ENCODE measurements around the gene RPUSD1.
"Not testable (repeated sequence)": the region's sequence is repeated elsewhere in the genome, so short reads cannot be mapped to it uniquely, and the experiment has no call there.

RPUSD1 gene

DNA sequence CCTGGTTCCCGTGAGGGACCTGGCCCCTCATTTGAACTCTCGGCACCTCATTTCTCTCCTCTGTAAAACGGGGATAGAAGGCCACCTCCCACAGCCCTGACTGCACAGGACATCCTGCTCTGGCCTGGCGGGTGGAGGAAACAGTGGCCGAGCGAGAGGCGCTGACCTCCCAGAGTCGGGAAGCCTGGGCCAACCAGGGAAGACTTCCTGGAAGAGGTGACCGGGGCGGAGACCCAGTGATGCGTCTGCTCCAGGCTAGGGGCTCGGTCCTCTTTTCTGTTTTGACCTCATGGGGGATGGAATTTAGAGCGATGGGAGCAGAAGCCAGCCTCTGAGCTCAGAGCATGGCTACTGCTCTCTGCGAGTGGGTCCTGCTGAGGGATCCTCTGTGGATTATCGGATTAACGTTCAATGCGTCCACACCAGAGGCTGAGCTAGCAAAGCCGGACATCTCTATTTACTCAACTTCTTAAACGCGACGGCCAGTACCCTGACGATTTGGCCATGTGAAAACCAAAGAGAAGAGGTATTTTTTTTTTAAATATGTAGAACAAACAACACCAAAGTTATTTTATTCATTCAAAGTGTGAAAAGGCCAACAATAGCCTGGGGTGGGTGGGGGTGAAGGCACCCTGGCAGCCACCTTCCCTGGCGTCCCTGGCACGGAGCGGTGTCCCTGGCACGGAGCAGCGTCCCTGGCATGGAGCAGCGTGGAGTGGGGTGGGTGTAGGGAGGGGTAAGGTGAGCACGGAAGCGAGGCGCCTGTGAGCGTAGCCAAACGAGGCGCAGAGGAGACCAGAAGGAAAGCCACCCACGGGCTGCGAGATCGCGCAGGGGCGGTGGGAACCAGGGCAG, 36.8 kb downstream of the RPUSD1 start:
- no peak overlapping the region for H3K27ac ChIP-seq (ENCODE audit: low read depth, low read length)
- H3K9ac ChIP-seq (ENCODE audit: low read length) = no peak overlapping the region
- no peaks in the 10 kb centered on the region for H3K4me1 ChIP-seq (ENCODE audit: control insufficient read depth, insufficient read depth, low read length)
- peaks cover 6% of the 10 kb centered on the region for H3K27me3 ChIP-seq (ENCODE audit: control insufficient read depth, insufficient read depth, low read length)
- H3K4me3 ChIP-seq (ENCODE audit: low read length) = no peak overlapping the region
- no peaks in the 10 kb centered on the region for H3K36me3 ChIP-seq (ENCODE audit: control insufficient read depth, insufficient read depth, low read length)

DNA sequence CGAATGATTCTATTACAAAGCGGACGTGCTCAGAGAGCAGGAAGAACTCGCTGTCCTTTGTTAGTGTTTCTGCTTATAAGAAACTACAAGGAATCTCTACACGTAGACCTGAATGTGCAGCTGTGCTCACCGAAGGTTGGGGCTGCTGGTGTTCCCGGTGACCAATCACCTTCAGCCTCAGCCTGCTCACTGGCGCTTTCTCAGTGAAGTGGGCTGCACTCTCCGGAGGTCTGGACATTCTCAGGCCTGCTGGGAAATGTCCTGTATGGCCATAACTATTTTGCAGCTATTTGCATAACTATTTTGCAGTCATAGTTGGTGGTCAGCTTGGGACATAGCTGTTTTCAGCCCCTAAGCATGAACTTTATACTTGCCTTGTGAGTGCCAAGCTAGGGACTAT, 37.7 kb downstream of the RPUSD1 start:
- H3K4me1 ChIP-seq (ENCODE audit: control insufficient read depth, insufficient read depth, low read length) = no peaks in the 10 kb centered on the region

DNA sequence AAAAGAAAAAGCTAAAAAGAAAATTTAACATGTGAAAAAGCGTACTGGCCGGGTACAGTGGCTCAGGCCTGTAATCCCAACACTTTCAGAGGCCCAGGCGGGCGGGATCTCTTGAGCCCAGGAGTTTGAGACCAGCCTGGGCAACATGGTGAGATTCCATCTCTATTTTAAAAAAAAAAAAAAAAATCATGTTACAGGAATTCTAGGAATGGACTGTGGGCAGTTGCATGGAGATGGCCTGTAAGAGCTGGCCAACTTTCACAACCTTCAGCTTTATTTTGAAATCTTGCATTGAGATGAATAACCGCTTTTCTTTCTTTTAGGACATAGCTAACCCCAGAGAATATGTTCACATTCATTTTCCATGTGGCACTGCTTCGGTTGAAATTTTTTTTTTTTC, 39.2 kb downstream of the RPUSD1 start:
- no peaks in the 10 kb centered on the region for H3K4me1 ChIP-seq (ENCODE audit: control insufficient read depth, insufficient read depth, low read length)
- H3K9ac ChIP-seq (ENCODE audit: low read length) = no peak overlapping the region
- H3K27ac ChIP-seq (ENCODE audit: low read depth, low read length) = no peak overlapping the region
- H3K36me3 ChIP-seq (ENCODE audit: control insufficient read depth, insufficient read depth, low read length) = no peaks in the 10 kb centered on the region
- H3K4me3 ChIP-seq (ENCODE audit: low read length) = no peak overlapping the region
- peaks cover 8% of the 10 kb centered on the region for H3K27me3 ChIP-seq (ENCODE audit: control insufficient read depth, insufficient read depth, low read length)

More for the DNA sequence above, 37.7 kb downstream of the RPUSD1 start:
- Histone ChIP-seq H3K27me3 (ENCODE audit: control insufficient read depth, insufficient read depth, low read length) (peaks cover 8% of the 10 kb centered on the region), H3K36me3 (ENCODE audit: control insufficient read depth, insufficient read depth, low read length) (no peaks in the 10 kb centered on the region), H3K9ac (ENCODE audit: low read length) (no peak overlapping the region), H3K27ac (ENCODE audit: low read depth, low read length) (no peak overlapping the region), H3K4me3 (ENCODE audit: low read length) (no peak overlapping the region)

DNA sequence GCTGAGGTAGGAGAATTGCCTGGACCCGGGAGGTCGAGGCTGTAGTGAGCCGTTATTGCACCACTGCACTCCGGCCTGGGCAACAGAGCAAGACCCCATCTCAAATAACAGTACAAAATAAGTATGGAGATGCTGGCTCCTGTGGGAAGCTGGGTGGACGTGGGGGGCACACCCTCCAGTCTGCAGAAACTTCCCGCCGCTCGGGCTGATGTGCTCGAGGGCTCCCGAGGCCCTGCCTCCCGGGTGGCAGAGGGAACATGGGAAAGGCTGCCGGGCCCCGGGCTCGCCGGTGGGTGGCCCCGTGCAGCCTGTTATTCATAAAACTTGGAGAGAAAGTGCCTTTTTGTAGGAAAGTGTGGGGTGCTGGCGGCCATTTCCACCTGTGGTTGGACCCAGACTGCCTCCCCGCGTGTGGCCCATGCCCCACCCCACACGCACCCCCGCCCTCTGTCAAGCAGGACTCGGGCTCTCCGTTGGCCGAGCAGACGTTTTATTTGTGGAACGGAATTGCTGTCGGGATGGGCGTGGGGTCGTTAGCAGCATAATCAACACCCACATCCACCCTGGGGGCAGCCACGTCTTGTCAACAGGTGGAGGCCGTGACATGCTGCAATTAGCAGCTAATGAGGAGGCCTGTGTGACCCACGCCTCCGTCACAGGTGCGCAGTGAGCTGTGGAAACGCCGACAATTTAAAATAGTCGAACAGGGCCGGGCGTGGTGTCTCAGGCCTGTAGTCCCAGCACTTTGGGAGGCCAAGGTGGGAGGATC, 40.0 kb downstream of the RPUSD1 start:
- Histone ChIP-seq H3K36me3 (ENCODE audit: control insufficient read depth, insufficient read depth, low read length) (no peaks in the 10 kb centered on the region), H3K4me3 (ENCODE audit: low read length) (no peak overlapping the region), H3K27ac (ENCODE audit: low read depth, low read length) (no peak overlapping the region), H3K9ac (ENCODE audit: low read length) (no peak overlapping the region), H3K27me3 (ENCODE audit: control insufficient read depth, insufficient read depth, low read length) (peaks cover 8% of the 10 kb centered on the region), H3K4me1 (ENCODE audit: control insufficient read depth, insufficient read depth, low read length) (no peaks in the 10 kb centered on the region)

DNA sequence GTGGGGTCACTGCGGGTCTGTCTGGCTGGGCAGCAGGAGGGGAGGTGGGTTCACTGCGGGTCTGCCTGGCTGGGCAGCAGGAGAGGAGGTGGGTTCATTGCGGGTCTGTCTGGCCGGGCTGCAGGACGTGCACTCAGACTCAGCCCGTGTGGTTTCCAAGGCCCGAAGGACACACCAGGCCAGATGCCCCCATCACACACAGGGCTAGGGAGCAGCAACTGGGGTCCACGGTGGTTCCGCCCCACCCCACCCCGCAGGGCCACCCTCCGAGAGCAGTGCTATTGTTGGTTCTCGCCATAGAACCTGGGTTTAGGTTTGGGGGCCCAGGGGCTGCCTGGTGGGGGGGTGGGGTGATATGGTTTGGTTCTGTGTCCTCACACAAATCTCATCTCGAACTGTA, 41.5 kb downstream of the RPUSD1 start:
- H3K27me3 ChIP-seq (ENCODE audit: control insufficient read depth, insufficient read depth, low read length) = peaks cover 2% of the 10 kb centered on the region
- no peaks in the 10 kb centered on the region for H3K36me3 ChIP-seq (ENCODE audit: control insufficient read depth, insufficient read depth, low read length)
- no peak overlapping the region for H3K9ac ChIP-seq (ENCODE audit: low read length)
- H3K4me3 ChIP-seq (ENCODE audit: low read length) = no peak overlapping the region
- H3K4me1 ChIP-seq (ENCODE audit: control insufficient read depth, insufficient read depth, low read length) = no peaks in the 10 kb centered on the region
- H3K27ac ChIP-seq (ENCODE audit: low read depth, low read length) = no peak overlapping the region

DNA sequence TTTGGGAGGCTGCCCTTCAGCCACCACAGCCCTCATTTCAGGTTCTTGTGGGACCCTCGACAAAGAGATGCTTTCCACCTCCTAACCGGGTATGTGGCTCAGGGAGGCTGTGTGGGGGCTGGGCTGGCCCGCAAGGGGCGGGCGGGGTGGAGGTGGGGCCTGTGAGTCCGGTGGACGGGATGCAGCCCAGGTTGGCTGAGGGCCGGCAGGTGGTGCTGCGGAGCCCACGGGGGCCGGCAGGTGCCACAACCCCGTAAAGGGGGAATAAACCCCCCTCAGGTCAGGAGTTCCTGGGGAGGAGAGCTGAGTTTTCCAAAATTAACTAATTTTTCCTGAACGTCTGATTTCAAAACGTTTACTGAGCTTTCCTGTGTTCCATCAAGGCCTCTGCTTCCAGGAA, 42.4 kb downstream of the RPUSD1 start:
- no peak overlapping the region for H3K4me3 ChIP-seq (ENCODE audit: low read length)
- H3K27me3 ChIP-seq (ENCODE audit: control insufficient read depth, insufficient read depth, low read length) = peaks cover 2% of the 10 kb centered on the region
- H3K9ac ChIP-seq (ENCODE audit: low read length) = no peak overlapping the region
- H3K4me1 ChIP-seq (ENCODE audit: control insufficient read depth, insufficient read depth, low read length) = no peaks in the 10 kb centered on the region
- H3K27ac ChIP-seq (ENCODE audit: low read depth, low read length) = no peak overlapping the region
- no peaks in the 10 kb centered on the region for H3K36me3 ChIP-seq (ENCODE audit: control insufficient read depth, insufficient read depth, low read length)

DNA sequence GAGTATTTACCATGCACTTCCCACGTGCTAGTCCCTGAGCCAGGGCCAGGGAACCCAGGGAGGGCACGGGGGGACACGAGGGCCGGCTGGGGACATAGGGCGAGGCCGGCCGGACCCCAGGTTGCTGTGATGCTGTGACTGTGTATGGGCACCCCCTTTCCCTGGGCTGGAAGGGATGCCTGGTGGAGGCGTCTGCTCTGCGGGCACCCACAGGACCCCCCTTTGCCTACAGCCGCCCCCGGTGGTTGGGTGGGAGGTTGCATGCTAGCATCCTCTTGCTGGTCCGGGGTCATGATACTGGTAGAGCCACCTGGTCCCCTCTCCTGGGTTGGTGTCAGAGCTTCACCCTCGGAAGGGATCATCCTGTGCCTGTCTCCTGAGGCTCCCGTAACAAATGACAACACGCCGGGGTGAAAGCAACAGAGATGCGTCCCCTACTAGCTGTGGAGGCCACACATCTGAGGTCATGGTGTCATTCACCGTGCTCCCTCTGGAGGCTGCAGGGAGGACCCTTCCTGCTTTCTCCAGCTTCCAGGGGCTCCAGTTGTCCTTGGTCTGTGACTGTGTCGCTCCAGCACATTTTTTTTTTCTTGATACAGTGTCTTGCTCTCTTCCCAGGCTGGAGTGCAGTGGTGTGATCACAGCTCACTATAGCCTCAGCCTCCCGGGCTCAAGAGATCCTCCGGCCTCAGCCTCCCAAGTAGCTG, 44.2 kb downstream of the RPUSD1 start:
- no peak overlapping the region for H3K27ac ChIP-seq (ENCODE audit: low read depth, low read length)
- H3K4me1 ChIP-seq (ENCODE audit: control insufficient read depth, insufficient read depth, low read length) = peaks cover 3% of the 10 kb centered on the region
- H3K4me3 ChIP-seq (ENCODE audit: low read length) = no peak overlapping the region
- peaks cover 2% of the 10 kb centered on the region for H3K27me3 ChIP-seq (ENCODE audit: control insufficient read depth, insufficient read depth, low read length)
- no peaks in the 10 kb centered on the region for H3K36me3 ChIP-seq (ENCODE audit: control insufficient read depth, insufficient read depth, low read length)
- no peak overlapping the region for H3K9ac ChIP-seq (ENCODE audit: low read length)

DNA sequence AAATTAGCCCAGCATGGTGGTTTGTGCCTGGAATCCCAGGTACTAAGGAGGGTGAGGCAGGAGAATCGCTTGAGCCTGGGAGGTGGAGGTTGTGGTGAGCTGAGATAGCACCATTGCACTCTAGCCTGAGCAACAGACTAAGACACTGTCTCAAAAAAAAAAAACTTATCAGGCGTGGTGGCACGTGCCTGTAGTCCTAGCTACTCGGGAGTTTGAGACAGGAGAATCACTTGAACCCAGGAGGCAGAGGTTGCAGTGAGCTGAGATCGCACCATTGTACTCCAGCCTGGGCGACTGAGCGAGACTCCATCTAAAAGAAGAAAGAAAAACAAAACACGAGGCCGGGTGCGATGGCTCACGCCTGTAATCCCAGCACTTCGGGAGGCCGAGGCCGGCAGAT, 45.3 kb downstream of the RPUSD1 start:
- H3K4me1 ChIP-seq (ENCODE audit: control insufficient read depth, insufficient read depth, low read length); H3K36me3 ChIP-seq (ENCODE audit: control insufficient read depth, insufficient read depth, low read length); H3K27ac ChIP-seq (ENCODE audit: low read depth, low read length); H3K9ac ChIP-seq (ENCODE audit: low read length); H3K27me3 ChIP-seq (ENCODE audit: control insufficient read depth, insufficient read depth, low read length); H3K4me3 ChIP-seq (ENCODE audit: low read length): not testable (repeated sequence)

GRCh38 chr16:741986-742629, 46.1 kb downstream of the RPUSD1 start:
- H3K4me3 ChIP-seq (ENCODE audit: low read length) = no peak overlapping the region

DNA sequence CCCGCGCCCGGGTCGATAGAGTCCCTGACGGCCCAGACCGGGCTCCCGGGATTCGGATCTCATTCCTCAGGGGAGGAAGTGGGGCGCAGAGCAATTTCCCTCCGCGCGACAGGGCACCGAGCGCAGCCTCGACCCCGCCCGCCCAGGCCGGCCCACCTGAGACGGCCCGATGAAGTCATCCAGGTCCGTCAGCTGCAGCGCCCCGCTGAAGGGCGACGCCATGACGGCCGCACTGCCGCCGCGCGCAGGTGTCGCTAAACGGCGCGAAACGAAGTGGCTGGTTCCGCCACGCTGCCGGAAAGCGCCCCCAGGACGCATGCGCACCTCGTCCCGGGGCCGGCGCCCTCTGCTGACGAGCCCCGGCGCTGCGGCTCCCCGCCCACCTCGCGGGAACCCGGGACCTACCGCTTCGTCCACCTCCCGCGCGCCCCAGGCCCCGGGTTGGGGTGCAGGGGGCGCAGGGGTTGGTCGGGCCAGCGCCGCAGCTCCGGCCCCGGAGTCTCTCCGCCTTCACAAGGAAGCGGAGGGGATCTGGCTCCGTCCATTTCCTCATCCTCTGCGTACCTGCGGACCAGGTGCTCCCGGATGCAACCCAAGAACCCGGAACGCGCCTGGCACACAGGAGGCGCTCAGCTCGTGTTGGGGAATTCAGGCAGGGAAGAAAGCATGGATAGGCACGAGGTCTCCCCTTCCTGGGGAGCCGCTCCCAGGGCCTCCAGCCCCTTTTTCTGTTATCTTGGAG, 47.2 kb downstream of the RPUSD1 start, which contains the start of gene CIAO3:
Gene CIAO3, minus strand, starts transcription at position 234 of the 742 bp plus-strand sequence. Its CDS starts 12 bp downstream, at position 222.
- peaks cover 8% of the 10 kb centered on the region for H3K36me3 ChIP-seq (ENCODE audit: control insufficient read depth, insufficient read depth, low read length)
- H3K4me3 ChIP-seq (ENCODE audit: low read length) = peak within 1 kb of the TSS; percentile 79
- no peak within 1 kb of the TSS for H3K27ac ChIP-seq (ENCODE audit: low read depth, low read length)
- peaks cover 2% of the 10 kb centered on the region for H3K27me3 ChIP-seq (ENCODE audit: control insufficient read depth, insufficient read depth, low read length)
- peaks cover 3% of the 10 kb centered on the region for H3K4me1 ChIP-seq (ENCODE audit: control insufficient read depth, insufficient read depth, low read length)
- peak within 1 kb of the TSS; percentile 80 for H3K9ac ChIP-seq (ENCODE audit: low read length)

More at GRCh38 chr16:741986-742629, 46.1 kb downstream of the RPUSD1 start:
- peaks cover 2% of the 10 kb centered on the region for H3K27me3 ChIP-seq (ENCODE audit: control insufficient read depth, insufficient read depth, low read length)
- H3K27ac ChIP-seq (ENCODE audit: low read depth, low read length) = no peak overlapping the region
- peaks cover 3% of the 10 kb centered on the region for H3K4me1 ChIP-seq (ENCODE audit: control insufficient read depth, insufficient read depth, low read length)
- H3K9ac ChIP-seq (ENCODE audit: low read length) = no peak overlapping the region
- peaks cover 1% of the 10 kb centered on the region for H3K36me3 ChIP-seq (ENCODE audit: control insufficient read depth, insufficient read depth, low read length)

- Histone ChIP-seq H3K9ac (ENCODE audit: low read length) (peak overlapping the region; percentile 80), H3K36me3 (ENCODE audit: control insufficient read depth, insufficient read depth, low read length) (peaks cover 8% of the 10 kb centered on the region), H3K27ac (ENCODE audit: low read depth, low read length) (no peak overlapping the region), H3K27me3 (ENCODE audit: control insufficient read depth, insufficient read depth, low read length) (no peaks in the 10 kb centered on the region), H3K4me3 (ENCODE audit: low read length) (peak overlapping the region; percentile 79), H3K4me1 (ENCODE audit: control insufficient read depth, insufficient read depth, low read length) (peaks cover 3% of the 10 kb centered on the region)
Observed at GRCh38 chr16:740459-740763, 47.8 kb downstream of the RPUSD1 start.

Measured in rectal smooth muscle tissue (tissue), 1 donor.